ENCODE measurements around the gene POR. TPM values are rescaled to one million over a fixed set of nuclear protein-coding genes. Genes with fewer than 3 reads are reported as not detected.

The POR gene
- total RNA-seq, 1 experiment from 2014 or later, result 151 TPM

- no peak for TF ChIP-seq FOXK1 (CRISPR knock-in tag; IDR thresholded peaks at IDR 0.05)
- TF ChIP-seq FOXP1 (CRISPR knock-in tag; IDR thresholded peaks at IDR 0.05; ENCODE audit: borderline replicate concordance), result no peak
Observed at GRCh38 chr7:75984130-75985008, 69.4 kb downstream of the POR start (continued).

DNA sequence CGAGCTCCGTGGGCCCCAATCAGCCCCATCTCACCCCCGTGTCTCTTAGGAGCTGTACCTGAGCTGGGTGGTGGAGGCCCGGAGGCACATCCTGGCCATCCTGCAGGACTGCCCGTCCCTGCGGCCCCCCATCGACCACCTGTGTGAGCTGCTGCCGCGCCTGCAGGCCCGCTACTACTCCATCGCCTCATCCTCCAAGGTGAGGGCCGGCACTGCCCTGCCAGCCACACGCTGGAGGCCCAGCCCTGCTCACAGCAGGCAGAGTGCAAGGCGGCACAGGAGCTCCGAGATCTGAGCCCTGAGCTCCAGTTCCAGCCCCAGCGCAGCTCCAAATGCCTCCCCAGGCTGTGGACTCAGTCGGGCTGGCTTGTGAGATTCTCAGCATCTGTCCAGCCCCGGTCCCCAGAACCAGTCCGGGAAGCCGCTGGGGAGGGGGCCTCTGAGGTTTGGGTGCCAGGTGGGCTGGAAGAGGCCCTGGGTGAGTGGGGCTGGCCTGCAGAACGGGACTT, 70.1 kb downstream of the POR start:
- no peaks in the 10 kb centered on the region for H3K9me3 Mint-ChIP-seq
- ChIA-PET POLR2A (no interaction called here), CTCF (interaction anchor here (0.6 to 1.3 kb wide), 3 partner anchors 35 to 209 kb away, joined by 3 to 4 read pairs (median 3); no protein-coding TSS in a partner anchor)
- H3K36me3 Mint-ChIP-seq, result peaks cover 11% of the 10 kb centered on the region
- no peak for ATAC-seq
- TF ChIP-seq MYBL2 (CRISPR knock-in tag; IDR thresholded peaks at IDR 0.05) (no peak), NR2C2 (CRISPR knock-in tag; IDR thresholded peaks at IDR 0.05) (no peak), ZNF138 (CRISPR knock-in tag; conservative IDR thresholded peaks at IDR 0.05) (no peak), TCF7 (CRISPR knock-in tag; IDR thresholded peaks at IDR 0.05; ENCODE audit: low read depth) (no peak), ETV6 (CRISPR knock-in tag; IDR thresholded peaks at IDR 0.05) (no peak), CREB1 (CRISPR knock-in tag; IDR thresholded peaks at IDR 0.05) (no peak), ZSCAN18 (CRISPR knock-in tag; IDR thresholded peaks at IDR 0.05) (no peak)
- TF ChIP-seq, protein P1, sequence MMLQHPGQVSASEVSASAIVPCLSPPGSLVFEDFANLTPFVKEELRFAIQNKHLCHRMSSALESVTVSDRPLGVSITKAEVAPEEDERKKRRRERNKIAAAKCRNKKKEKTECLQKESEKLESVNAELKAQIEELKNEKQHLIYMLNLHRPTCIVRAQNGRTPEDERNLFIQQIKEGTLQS (CRISPR knock-in tag; conservative IDR thresholded peaks at IDR 0.05), result no peak
- H3K27me3 Mint-ChIP-seq (ENCODE audit: low read depth), result no peaks in the 10 kb centered on the region
- H3K27ac Mint-ChIP-seq, result no peak overlapping the region
- no peak for DNase-seq (ENCODE audit: low spot score)
- no peak overlapping the region for H3K4me3 Mint-ChIP-seq
- peaks cover 6% of the 10 kb centered on the region for H3K4me1 Mint-ChIP-seq

- peaks cover 9% of the 10 kb centered on the region for H3K36me3 Mint-ChIP-seq
- POLR2A ChIA-PET, result interaction anchor here (0.5 to 0.6 kb wide), 2 partner anchors 99 to 214 kb away, joined by 3 to 6 read pairs; no protein-coding TSS in a partner anchor
- no peak overlapping the region for H3K27ac Mint-ChIP-seq
- DNase-seq (ENCODE audit: low spot score) (no peak), ATAC-seq (no peak)
- CTCF ChIA-PET, result interaction anchor here (0.6 to 1.3 kb wide), 2 partner anchors 120 to 209 kb away, joined by 3 to 4 read pairs; no protein-coding TSS in a partner anchor
- TF ChIP-seq FOXJ3 (CRISPR knock-in tag; IDR thresholded peaks at IDR 0.05; ENCODE audit: borderline replicate concordance) (no peak), PREB (CRISPR knock-in tag; IDR thresholded peaks at IDR 0.05; ENCODE audit: borderline replicate concordance) (no peak), USF2 (CRISPR knock-in tag; IDR thresholded peaks at IDR 0.05) (no peak), ELF4 (CRISPR knock-in tag; IDR thresholded peaks at IDR 0.05; ENCODE audit: low read depth) (no peak), ESRRA (CRISPR knock-in tag; IDR thresholded peaks at IDR 0.05; ENCODE audit: borderline replicate concordance) (no peak), ZNF416 (CRISPR knock-in tag; IDR thresholded peaks at IDR 0.05) (no peak), PRRX2 (CRISPR knock-in tag; IDR thresholded peaks at IDR 0.05) (no peak), GABPB1 (CRISPR knock-in tag; IDR thresholded peaks at IDR 0.05) (no peak), FOXP1 (CRISPR knock-in tag; IDR thresholded peaks at IDR 0.05; ENCODE audit: borderline replicate concordance) (no peak), ZBTB43 (CRISPR knock-in tag; IDR thresholded peaks at IDR 0.05) (no peak), AR (CRISPR knock-in tag; IDR thresholded peaks at IDR 0.05) (no peak), SOX15 (CRISPR knock-in tag; IDR thresholded peaks at IDR 0.05) (no peak), MXD4 (CRISPR knock-in tag; IDR thresholded peaks at IDR 0.05; ENCODE audit: borderline replicate concordance) (no peak), IRF2 (CRISPR knock-in tag; IDR thresholded peaks at IDR 0.05; ENCODE audit: borderline replicate concordance, low read depth) (no peak)
- no peak overlapping the region for H3K4me3 Mint-ChIP-seq
- peaks cover 10% of the 10 kb centered on the region for H3K4me1 Mint-ChIP-seq
- no peaks in the 10 kb centered on the region for H3K9me3 Mint-ChIP-seq
- H3K27me3 Mint-ChIP-seq (ENCODE audit: low read depth), result no peaks in the 10 kb centered on the region
Observed at GRCh38 chr7:75985518-75986146, 70.7 kb downstream of the POR start.

All from WTC11 (cell line).